ENCODE measurements around the gene IFI27L1.

Gene IFI27L1

DNA sequence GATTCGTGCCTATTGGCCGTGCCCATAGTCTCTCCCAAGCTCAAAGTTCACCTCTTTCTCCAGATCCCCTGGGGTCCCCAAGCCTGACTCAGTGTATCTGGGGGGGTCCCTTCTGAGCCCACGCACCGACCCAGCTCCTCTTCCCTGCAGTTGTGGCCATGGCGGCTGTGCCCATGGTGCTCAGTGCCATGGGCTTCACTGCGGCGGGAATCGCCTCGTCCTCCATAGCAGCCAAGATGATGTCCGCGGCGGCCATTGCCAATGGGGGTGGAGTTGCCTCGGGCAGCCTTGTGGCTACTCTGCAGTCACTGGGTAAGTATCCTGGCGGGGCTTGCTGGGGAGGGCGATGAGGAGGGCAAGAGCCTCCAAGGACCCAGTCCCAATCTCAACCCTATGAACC is 34.5 kb downstream of the IFI27L1 start:
- no peak for DNase-seq

DNA sequence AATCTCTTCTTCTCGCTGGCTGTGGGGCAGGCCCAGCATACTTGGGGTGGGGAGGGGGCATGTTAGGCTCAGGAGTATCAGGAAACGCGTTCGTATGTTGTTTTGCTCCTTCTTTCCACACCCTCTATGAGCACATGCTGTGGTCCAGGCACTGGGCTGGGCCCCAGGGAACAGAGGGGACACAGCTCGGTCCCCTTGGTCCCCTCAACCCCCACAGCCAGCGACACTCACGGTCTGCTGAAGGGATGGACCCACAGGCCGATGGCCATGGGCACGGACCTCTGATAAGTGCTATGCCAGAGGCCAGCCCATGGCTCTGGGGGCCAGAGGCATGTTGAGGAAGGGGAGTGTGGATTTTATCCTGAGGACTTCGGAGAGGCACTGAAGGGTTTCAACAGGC is 35.6 kb downstream of the IFI27L1 start:
- DNase-seq = no peak

DNA sequence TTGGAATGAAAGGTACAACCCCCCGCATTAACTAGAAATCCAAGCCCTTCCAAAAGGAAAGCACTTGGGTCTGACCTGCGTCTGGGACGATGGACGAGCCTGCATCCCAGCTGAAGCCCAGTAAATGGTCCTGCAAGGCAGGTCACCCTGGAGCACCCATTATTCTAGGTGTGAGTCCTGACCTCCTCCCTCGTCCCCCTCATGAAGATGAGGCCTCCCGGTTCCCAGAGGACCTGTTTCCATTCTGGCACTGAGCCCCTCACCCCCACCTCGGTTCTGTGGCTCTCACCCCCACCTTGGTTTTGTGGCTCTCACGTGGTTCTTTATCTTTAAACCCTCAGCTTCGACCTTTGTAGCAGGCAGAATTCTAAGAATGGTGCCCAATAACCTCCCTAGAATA is 36.7 kb downstream of the IFI27L1 start:
- no peak for DNase-seq

DNA sequence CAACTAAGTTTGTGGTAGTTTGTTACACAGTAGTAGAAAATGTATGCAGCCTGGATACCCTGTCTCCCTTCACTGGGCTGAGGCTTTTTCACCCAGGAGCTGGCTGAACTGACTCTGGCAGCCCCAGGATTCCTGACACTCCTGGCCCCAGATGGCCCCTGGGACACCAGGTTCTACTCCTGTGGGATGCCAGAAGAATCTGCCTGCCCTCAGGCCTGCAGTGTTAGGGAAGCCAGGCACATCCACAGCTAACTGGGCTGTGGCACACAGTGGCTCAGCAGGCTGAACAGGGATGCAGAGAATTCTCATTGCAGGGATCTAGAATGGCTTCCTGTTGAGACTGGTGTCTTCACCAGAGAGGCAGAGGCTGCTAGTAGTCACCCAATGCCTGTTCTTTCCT is 38.0 kb downstream of the IFI27L1 start:
- no peak for DNase-seq

DNA sequence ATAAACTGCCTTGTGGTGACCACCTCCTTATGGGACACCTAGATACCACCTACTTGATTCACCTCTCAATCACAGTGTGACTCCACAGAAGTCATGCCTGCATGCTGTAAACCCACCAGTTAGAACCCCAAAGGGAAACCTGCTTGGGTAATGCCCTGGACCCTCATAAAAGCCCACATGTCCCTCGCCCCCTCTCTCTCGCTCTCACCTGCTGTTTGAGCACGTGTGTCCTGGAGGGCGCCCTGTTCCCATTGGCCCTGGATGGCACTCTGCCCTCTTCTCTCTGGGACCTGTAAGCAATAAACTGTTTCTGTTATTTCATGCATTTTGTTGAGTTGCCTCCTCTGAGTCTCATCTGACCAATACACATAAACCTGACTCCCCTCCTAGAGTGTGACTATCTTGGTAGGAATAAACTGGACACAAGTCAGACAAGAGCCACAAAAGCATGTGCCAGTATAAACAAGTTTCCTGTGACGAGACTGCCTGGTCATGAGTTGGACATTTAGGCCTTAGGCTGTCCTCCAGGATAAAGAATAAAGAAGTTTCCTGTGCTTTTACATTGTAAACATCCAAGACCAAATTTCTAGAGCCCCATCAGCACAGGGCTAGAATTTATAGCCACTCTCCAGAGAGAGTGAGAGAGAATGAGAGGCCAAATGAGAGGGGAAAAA is 39.7 kb downstream of the IFI27L1 start:
- no peak for DNase-seq

DNA sequence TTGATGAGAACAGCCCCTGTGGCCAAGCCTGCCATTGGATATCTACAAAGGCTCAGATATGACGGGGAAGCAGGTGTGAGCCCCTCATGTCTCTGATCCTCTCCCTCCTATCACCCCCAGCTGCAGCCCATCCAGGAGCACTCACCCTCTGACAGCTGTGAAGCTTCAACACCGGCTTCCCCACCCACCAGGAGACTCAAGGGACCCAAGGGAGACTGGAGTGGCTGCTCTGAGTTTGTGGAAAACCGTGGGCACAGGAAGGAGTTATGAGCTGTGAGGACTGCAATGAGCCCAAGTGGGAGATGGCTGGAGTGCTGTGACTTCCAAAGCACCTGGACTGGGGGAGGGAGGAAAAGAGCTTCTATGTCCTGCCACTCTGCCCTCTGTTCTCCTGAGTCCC is 40.4 kb downstream of the IFI27L1 start:
- no peak for DNase-seq

DNA sequence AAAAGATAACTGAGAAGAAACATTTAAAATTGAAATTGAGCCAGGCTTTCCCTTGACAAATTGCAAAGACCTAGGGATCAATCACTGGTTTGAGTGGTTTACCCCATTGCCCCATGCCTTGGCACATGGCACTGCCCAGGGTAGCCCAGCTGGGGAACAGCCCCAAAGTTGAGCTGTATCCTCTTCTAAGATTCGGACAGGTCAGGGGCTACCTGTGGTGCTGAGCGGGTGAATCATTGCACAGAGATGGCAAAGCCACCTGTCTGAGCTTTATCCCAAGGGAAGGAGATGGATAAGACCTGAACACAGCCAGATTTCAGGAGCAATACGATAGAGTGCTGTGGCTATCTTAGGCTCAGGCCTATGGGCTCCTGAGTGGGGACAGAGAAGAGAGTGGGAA is 41.3 kb downstream of the IFI27L1 start:
- no peak for DNase-seq

DNA sequence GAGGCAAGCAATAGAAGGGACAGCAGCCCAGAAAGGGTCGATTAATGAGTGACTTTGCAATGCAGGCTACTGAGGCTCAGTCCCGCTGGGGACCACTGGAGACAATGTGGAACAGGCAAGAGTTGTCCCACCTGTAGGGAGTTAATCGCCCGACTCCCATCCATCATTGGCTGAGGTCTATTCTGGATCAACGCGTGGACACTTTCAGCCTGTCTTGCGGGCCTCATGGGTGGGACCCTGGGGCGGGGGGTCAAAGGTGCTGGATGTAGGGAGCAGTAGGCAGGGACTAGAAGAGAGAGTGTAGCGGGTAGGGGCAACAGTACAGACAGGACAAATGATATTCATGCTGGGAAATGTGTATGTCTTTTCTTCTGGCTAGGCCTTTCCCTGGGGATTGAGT is 42.2 kb downstream of the IFI27L1 start:
- DNase-seq = no peak

DNA sequence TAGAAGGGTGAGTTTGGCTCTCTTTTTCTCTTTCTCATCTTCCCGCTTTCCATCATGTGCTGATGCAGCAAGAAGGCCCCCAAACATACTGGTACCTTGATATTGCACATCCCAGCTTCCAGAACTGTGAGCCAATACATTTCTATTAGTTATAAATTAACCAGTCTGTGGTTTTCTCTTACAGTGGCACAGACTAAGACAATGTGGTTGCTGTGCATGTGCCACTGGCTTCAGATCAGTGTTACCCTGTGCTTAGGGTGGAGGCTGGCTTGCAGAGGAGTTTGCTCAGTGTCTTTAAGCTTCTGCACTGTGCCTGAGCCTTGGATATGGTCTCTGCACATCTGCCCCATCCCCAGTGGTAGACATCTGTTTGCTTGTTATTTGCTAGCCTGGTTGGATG is 42.8 kb downstream of the IFI27L1 start:
- DNase-seq = no peak

DNA sequence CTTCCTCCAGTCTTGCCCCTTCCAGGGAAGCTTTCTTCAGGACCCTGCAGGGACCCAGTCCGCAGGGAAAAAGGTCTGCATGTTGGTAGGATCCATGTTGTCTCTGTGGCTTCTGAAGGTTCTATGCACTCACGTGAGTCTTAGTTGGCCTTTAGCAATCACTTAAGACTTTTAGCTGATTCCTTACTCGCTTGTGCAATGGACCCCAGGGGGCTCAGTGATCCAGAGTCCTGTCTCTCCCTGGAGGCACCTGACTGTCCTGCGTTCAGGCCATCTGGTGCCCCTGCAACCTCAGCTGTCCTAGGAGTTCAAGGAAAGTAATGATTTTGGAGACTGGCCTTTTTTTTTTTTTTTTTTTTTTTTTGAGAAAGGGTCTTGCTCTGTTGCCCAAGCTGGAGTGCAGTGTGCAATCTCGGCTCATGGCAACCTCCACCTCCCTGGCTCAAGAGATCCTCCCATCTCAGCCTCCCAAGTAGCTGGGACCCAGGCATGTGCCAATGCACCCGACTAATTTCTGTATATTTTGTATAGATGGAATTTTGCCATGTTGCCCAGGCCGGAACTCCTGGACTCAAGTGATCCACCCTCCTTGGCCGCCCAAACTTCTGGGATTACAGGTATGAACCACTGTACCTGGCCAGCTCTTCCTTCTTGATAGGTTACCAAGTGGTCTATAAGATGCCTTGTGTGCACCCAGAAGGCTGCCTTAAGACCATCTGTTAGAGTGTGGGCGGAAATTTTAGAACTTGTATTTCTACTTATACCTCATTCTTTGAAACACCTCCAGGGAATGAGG is 43.7 kb downstream of the IFI27L1 start:
- DNase-seq = no peak

DNA sequence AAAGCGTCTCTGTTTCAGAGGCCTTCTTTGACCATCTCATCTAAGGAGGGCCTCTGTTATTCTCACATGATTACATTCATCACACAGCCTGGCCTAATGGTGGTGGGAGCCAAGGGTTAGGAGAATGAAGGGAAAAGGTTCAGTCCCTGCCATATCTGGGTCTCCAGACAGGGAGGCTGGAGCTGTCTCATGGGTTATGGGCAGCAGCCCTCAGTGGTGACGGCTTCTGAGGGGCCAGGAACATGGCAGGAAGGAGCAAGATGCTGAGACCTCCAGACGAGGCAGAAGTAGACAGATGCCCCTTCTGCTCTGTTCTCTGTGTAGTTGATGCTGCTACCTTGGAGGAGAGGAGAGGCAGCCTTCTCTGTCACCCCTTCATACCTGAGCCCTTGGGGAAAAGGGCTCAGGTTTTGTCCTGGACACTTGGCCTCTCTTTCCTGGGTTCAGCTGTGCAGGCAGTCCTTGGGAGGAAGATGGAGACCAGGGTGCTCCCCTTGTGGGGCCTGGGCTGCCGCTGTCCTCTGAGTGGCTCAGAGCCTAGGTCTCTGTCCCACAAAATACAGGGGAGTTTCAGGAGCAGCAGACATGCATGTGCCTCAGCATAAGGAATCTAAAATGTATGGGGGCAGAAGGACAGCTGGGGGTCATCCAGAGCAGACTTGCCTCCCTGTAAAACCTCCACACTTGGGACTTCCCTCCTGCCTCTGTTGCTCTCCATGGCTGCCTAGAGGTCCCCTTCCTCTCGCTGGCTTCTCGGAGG is 44.7 kb downstream of the IFI27L1 start:
- no peak for DNase-seq

DNA sequence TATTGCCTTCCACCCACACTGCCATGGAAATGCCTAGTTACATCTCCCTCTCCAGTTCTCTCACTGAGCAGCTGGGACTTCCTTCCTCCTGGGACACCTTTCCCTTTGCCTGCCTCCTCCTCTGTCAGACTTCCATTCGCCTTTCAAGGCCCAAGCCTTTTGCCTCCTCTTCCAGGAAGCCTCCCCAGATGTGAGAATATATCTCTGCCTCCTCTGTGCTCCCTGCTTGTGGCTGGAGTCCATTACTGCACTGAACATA is 45.2 kb downstream of the IFI27L1 start:
- no peak for DNase-seq

DNA sequence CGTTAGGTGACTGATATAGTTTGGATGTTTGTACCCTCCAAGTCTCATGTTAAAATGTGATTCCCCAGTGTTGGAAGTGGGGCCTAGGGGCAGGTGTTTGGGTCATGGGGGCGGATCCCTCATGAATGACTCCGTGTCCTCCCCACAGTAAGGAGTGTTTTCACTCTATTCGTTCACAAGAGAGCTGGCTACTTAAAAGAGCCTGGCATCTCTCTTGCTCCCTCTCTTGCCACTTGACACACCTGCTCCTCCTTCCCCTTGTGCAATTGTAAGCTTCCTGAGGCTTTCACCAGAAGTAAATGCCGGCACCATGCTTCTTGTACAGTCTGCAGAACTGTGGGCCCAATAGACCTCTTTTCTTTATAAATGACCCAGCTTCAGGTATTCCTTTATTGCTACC is 45.7 kb downstream of the IFI27L1 start:
- DNase-seq = no peak

DNA sequence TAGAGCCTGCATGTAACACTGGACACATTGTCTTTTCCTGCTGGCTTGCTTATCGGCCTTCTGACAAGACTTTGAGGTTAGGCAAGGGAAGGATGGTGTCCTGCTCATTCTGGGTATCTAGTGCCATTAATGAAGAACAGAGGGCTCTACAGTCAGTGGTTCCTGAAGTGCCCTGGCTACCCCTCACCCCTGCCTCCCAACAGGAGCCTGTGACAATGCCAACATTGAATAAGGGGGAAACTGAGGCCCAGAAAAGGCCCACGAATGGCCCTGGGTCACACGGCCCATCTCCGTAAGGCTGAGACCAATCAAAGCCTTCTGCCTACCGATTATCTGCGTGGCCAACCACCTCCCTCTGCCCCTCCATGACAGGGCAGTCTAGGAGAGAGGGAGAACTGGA is 46.2 kb downstream of the IFI27L1 start:
- no peak for DNase-seq

DNA sequence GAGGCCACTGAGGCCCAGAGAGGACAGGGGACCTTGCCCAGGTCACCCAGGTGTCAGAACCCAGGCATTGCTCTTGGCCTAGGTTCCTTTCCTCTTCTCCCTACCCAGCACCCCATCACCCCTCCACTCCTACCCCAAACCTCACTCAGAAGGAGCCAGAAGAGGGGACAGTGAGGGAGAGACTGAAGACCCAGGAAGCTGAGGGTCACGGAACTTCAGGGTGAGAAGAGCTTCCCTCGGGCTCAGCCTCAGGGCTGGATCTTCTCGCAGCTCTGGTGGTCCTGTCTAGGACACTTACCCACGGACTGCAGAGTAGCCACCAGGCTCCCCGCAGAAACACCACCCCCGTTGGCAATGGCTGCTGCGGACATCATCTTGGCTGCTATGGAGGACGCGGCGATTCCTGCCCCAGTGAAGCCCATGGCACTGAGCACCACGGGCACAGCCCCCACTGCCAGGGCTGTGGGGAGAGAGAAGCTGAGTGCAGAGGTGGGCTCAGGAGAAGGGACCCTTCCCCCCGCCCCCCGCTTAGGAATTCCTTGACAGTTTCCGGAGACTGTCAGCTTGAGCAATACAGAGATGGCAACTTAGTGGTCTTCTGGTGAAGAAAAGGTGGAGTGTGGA is 47.2 kb downstream of the IFI27L1 start:
- DNase-seq = no peak

DNA sequence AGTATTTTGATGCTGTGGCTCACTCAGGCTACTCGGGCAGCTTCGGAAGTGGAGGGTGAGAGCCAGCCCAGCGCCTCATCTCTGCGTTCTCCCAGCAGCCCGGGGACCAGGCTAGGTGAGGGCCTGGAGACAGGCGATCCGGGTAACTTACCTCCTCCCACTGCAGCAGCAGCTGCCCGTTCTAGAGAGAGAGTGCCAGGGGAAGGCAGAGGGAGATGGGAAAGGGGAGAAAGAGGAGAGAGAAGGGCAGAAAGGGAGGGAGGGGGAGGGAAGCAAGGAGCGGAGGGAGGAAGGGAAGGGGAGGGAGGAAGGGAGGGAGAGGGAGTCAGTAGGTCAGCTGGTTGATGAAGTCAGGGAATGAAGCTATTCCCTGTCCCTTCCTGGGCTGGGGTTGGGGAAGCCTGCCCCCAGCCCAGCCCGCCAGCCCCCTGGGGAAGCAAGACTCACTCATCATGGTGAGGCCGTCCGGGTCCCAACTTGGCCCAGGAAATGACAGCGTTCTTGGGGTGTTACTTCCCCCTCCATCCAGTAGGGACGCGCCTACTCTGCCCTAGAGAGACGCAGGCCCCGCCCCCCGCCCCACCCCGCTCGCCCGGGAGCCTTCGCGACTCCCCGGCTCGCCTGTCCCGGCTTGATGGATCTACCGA is 48.1 kb downstream of the IFI27L1 start, which contains the start of gene IFI27L2:
TSS of gene IFI27L2 (minus strand) at position 494 of the 647 bp plus-strand sequence. CDS start at position 454, 40 bp downstream.
- DNase-seq = no peak

DNA sequence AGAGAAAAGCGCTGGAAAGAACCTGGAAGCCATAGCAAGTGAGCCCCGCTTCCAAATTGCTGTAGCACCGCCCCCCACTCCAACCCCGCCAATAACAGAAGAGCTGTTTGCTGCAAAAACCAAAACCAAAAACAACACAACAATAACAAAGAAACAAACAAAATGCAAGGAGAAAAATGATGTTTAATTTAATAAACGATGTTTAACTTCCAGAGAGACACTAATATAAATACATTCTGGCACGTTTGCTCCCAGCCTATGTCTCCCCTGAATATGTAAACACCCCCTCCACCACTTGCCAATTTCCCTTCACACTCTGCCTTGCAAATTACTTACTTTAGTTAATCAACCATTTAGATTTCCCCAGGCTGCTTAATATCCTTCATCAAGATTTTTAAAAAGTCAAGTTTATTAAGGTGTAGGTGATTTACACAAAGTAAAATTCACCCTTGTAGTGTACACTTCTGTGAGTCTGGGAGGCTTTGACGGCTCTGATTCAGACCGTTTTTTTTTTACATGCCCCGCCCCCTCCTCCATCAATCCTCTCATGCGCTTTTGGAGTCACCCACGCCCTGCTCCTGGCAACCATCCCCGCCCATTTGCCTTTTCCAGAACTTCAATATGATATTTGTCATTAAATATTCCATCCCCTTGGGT is 48.8 kb downstream of the IFI27L1 start:
- DNase-seq = no peak

DNA sequence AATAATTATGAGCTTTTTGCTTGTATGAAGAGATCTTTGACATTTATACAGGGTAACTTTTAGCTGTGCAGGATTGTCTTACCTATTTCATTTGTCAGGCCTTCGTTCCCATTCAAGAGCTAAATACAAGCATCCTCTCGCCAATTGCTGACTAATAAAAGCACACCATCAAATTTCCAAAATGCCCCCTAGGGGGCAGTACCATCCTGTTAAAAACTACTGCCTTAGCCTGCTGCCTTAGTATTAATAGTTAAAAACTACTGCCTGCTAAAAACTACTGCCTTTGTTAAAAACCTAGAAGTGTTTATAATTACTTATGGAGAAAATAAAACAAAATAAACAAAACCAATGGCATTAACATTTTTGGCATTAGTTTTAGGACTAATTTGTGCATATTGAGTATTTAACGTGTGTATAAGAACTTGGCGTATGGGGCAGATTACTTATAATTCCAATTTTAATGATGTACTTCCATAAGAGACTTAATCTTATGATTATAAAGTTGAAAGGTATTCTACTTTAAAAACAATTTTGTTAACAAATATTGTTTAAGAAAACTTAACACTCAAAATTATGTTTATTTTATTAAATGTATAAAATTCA is 51.3 kb downstream of the IFI27L1 start:
- peak; percentile 43 for DNase-seq

DNA sequence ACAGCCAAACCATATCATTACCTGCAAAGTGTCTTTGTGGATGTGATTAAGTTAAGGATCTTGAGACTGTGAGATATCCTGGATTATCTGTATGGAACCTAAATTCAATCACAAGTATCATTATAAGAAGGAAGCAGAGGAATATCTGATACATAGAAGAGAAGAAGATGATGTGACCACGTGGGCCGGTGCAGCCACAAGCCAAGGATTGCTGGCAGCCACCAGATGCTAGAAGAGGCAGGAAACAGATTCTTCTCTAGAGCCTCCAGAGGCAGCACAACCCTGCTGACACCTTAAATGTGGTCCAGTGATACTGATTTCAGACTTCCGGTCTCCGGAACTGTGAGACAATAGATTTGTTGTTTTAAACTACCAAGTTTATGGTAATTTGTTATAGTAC is 54.4 kb downstream of the IFI27L1 start:
- DNase-seq = no peak

DNA sequence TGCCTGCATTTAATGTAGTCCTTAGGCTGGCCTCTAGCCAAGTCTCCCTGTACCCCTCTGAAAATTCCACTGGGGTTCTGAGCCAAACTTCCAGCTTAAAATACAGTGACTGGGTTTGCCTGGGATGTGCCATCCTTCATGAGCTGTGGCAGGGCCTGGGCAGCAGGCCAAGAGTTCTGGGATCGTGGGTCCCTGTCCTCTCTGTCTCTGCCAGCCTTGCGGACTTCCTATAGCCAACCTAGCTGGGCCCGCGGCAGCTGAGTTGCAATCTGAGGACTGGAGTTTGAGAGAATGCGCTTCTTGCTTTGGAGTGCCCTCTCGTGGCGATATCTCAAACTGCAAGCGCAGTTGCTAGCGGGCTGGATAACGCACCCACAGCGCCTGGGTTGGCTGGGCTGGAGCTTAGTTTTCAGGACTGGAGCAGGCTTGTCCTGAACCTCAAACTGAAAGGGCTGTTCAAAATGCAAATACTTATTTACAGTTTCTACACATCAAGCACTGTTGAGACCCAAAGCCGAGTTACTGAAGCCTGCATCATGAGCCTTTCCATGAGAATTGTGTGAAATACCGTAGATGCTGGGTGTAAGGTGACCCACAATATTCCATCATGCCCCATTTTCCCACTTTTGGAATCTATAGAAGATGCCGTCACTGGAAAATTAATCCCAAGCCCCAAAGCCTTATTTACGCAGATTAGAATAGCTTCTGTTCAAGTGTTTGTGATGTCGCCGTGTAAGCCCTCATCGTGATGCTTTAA is 55.6 kb downstream of the IFI27L1 start:
- DNase-seq = no peak

DNA sequence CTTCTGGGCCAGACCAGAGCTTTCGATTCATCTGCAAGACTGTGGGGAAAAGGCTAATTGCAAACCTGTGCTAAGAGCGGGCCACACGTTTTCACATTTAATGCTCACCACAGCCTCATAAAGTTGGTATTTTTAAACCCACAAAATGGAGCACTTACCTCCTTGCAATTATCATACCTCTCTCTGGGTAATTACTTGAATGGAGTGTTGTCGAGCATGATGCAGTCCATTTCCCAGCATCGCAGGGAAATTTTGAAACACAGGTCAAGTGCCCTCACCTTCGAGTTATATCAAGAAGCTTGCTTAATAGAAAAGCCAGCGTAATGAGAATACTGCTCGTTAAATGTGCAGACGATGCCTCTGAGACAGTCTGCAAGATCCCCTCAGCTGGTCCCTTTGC is 57.1 kb downstream of the IFI27L1 start:
- DNase-seq = peak; percentile 59

All from NCI-H187 treated with DMSO at 0.1 percent for 48 hours (cell line).